Lower leg skin (tissue), 3 donors: ENCODE results near the gene TMTC2.

Source experiments
- POLR2A ChIP-seq, 2 donors: fragments of 450-650 bp; IDR thresholded peaks; one replicate each; pipeline ENCODE4 v1.6.1; 2016 to 2017; ENCODE audit warnings: antibody characterized with exemption in 2 of 2, mild to moderate bottlenecking in 1 of 2, moderate library complexity in 1 of 2
- TF ChIP-seq, protein P1 (sequence below), 3 donors: fragments of 450-650 bp; IDR thresholded peaks; one replicate each; pipeline ENCODE4 v1.5.1; 2016; ENCODE audit warnings: antibody characterized with exemption in 3 of 3, mild to moderate bottlenecking in 3 of 3, moderate library complexity in 2 of 3

- TF ChIP-seq, protein P1, sequence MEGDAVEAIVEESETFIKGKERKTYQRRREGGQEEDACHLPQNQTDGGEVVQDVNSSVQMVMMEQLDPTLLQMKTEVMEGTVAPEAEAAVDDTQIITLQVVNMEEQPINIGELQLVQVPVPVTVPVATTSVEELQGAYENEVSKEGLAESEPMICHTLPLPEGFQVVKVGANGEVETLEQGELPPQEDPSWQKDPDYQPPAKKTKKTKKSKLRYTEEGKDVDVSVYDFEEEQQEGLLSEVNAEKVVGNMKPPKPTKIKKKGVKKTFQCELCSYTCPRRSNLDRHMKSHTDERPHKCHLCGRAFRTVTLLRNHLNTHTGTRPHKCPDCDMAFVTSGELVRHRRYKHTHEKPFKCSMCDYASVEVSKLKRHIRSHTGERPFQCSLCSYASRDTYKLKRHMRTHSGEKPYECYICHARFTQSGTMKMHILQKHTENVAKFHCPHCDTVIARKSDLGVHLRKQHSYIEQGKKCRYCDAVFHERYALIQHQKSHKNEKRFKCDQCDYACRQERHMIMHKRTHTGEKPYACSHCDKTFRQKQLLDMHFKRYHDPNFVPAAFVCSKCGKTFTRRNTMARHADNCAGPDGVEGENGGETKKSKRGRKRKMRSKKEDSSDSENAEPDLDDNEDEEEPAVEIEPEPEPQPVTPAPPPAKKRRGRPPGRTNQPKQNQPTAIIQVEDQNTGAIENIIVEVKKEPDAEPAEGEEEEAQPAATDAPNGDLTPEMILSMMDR (IDR thresholded peaks at IDR 0.05): no peak
- no peak for TF ChIP-seq POLR2A (IDR thresholded peaks at IDR 0.05)
Observed at GRCh38 chr12:82858534-82858917, 171.8 kb downstream of the TMTC2 start.
